Hepatocyte (in vitro differentiated cells): ENCODE data around the gene PIAS4.

Experiments
- CTCF ChIP-seq: fragments of 200-600 bp; sonication (generic); IDR thresholded peaks from 2 replicates; pipeline ENCODE4 v1.5.1; 2016; ENCODE audit warnings: antibody characterized with exemption, mild to moderate bottlenecking; ENCODE audit not compliant: poor library complexity
- EZH2phosphoT487 ChIP-seq: fragments of 200-600 bp; sonication (generic); IDR thresholded peaks from one replicate; pipeline ENCODE4 v1.6.1; 2018; ENCODE audit warnings: antibody characterized with exemption, mild to moderate bottlenecking, low read depth, moderate library complexity; ENCODE audit not compliant: unreplicated experiment, severe bottlenecking

- TF ChIP-seq CTCF = no peak
- no peak for TF ChIP-seq EZH2phosphoT487
These were observed 67.8 kb downstream of the PIAS4 start for GRCh38 chr19:4075373-4075772.
